PFSK-1 (cell line): ENCODE data around the gene RBM33.

Source experiments
- POLR2AphosphoS5 ChIP-seq: IDR thresholded peaks from 2 replicates; pipeline ENCODE4 v1.6.1; 2012; ENCODE audit warnings: low read depth, mild to moderate bottlenecking, control low read depth, low read length, moderate library complexity
- SIN3A ChIP-seq: IDR thresholded peaks from 2 replicates; pipeline ENCODE4 v1.6.1; 2012; ENCODE audit warnings: mild to moderate bottlenecking, low read length, moderate library complexity, borderline replicate concordance; ENCODE audit not compliant: insufficient read depth
- TAF1 ChIP-seq: IDR thresholded peaks from 2 replicates; pipeline ENCODE4 v1.6.1; 2012; ENCODE audit warnings: low read length, control low read depth, borderline replicate concordance; ENCODE audit not compliant: insufficient read depth

DNA sequence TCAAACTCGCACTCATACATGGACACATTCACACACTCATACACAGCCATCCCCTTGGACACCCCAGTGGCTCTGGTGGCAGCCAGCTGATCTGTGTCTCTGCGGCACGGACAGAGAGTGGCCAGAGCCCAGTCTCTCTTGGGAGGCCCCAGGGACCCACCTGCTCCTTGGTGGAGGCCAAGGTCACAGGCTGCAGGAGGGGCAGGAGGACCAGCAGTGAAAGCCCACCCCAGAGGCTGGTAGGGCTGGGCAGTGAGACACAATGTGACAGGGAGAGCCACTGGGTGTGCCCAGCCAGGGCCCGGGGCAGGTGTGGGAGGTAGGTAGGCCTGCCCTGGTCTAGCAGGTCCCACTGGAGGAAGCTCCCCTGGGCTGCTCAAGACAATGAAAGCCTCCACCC, 149.3 kb downstream of the RBM33 start:
- TF ChIP-seq SIN3A = no peak
- TF ChIP-seq POLR2AphosphoS5 = no peak
- TF ChIP-seq TAF1 = no peak
